Frontal cortex (tissue), 4 donors: ENCODE data around the gene MRPL52. TPM values are rescaled to one million over a fixed set of nuclear protein-coding genes. Genes with fewer than 3 reads are reported as not detected.
"Not testable (repeated sequence)": the region's sequence is repeated elsewhere in the genome, so short reads cannot be mapped to it uniquely, and the experiment has no call there.

Experiments
- DNase-seq, 2 donors: peaks; one replicate each; pipeline ENCODE4 v3.0.0; 2012; ENCODE audit warnings: low spot score in 2 of 2
- FAIRE-seq: peaks from 2 replicates; lab custom pipeline; 2012; peaks lifted over from hg19 to GRCh38; lab: Jason Lieb, UNC
- total RNA-seq: library from RNA; depleted of rRNA; stranded (reverse); fragments of >200 nt; gene quantifications from one replicate; pipeline ENCODE4 v1.2.3, GENCODE V29; 2014
- donor health status: control.
- donor health status: control.
- donor health status: control.

Gene MRPL52
- total RNA-seq, 1 donor from 2014 or later: 13.9 TPM

DNA sequence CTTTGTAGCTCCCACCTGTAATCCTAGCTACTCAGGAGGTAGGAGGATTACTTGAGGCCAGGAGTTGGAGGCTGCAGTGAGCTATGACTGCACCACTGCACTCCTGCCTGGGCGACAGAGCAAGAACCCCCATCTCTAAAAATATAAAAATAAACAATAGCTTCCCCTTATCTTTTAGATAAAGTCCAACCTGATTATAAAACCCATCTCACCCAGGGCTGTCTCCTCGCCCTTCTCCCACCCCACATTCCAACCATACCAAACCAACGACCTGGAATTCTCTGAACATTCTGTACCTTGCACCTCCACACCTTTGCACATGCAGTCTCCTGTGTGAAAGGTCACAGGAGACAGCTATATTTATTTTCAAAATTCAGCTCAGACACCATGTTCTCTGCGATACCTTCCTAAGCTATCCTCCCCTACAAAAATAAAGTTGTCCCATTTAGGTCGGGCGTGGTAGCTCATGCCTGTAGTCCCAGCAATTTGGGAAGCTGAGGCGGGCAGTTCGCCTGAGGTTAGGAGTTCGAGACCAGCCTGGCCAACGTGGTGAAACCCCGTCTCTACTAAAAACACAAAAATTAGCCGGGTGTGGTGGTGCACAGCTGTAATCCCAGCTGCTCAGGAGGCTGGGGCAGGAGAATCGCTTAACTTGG lies 22.1 kb upstream of the MRPL52 start:
- FAIRE-seq (no peak), DNase-seq (no peak)

DNA sequence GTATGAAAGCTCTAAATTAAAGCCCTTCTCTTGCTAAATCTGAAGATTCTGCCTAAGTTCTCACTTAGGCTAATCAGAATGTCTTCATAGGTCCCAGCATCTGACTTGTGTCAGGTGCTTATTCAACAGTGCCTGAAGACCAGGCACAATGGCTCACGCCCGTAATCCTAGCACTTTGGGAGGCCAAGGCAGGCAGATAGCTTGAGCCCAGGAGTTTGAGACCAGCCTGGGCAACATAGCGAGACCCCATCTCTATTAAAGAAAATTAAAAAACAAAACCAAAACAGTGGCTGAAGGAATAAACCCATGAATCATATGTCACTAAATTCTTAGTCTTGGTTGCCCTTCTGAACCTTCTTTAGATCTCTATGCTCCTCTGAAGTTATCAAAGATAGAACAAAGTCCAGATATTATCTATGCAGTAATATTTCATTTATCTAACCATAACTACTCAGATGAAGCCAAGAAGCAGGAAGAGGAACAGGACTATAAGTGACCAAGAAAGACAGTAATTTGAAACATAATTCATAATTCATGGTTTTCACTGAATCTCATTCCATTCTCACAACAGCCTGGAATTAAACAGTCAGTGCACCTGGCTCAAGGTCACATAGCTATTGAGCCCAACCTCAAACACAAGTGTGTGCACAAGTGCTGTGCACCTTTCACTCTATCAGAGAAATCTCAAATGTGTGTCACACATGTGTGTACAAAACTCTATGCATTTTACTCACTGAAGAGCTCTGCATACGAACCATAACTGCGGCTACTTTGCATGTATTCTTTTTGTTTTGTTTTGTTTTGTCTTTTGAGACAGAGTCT lies 21.1 kb upstream of the MRPL52 start:
- FAIRE-seq: no peak

DNA sequence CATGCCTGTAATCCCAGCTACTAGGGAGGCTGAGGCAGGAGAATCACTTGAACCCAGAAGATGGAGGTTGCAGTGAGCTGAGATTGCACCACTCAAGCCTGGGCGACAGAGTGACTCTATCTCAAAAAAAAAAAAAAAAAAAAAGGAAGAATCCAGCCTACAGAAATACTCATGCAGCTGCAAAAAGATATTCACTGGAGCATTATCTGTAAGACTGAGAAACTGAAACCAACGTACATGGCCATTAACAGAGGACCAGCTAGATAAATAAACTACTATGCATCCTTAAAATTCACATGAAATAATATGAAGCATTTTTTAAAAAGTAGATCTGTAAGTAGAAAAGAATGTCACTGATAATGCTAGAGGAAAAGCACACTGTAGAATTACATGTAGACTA lies 18.0 kb upstream of the MRPL52 start:
- no peak for DNase-seq
- FAIRE-seq: no peak

More for the DNA sequence above, 21.1 kb upstream of the MRPL52 start:
- DNase-seq: no peak

DNA sequence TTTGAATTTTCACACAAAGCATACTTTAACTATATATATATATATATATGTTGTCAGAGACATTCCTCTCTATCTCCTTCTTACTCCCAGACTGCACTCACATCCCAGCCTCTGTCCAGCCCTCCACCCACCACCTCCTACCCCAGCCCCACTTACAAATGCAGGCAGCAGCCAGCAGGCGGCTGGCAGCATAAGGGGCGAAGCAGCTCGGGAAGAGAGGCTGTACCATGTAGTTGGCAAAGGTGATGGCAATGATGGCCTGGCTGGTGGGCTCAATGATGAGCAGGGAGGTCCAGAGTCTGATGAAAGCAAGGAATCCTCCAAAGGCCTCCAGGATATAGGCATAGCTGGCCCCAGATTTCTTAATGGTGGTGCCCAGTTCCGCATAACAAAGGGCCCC lies 16.9 kb upstream of the MRPL52 start:
- DNase-seq: no peak

DNA sequence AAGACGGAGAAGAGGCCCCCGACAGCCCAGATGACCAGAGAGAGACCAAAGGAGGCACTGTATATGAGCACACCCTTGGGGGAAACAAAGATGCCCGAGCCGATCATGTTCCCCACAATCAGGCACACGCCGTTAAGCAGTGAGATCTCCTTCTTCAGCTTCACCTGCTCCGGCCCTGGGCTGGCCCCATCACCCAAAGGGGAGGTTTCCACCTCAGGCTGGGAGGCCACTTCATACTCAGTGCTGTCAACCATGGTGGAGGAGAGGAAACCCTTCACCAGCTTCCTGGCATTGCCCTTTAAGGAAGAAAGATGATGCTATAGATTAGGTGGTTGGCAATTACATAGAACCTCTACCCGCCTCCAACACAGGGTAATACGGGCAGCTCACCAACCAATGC lies 16.5 kb upstream of the MRPL52 start:
- no peak for FAIRE-seq
- no peak for DNase-seq

More for the DNA sequence above, 16.9 kb upstream of the MRPL52 start:
- FAIRE-seq: no peak

DNA sequence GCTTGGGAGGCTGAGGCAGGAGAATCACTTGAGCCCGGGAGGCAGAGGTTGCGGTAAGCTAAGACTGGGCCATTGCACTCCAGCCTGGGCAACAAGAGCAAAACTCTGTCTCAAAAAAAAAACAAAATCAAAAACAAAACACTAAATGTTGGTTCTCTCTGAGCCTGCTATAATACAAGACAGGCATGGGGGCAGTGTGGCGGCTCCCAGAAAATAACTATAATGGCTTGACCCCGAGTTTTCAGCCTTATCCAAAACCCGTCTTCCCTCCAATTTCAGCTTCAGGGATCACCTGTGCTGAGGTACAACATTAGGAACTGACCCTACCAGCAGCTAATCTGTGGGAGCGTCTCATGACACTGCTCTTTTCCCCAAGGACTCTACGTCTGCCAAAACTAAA lies 15.3 kb upstream of the MRPL52 start:
- FAIRE-seq (no peak), DNase-seq (no peak)

DNA sequence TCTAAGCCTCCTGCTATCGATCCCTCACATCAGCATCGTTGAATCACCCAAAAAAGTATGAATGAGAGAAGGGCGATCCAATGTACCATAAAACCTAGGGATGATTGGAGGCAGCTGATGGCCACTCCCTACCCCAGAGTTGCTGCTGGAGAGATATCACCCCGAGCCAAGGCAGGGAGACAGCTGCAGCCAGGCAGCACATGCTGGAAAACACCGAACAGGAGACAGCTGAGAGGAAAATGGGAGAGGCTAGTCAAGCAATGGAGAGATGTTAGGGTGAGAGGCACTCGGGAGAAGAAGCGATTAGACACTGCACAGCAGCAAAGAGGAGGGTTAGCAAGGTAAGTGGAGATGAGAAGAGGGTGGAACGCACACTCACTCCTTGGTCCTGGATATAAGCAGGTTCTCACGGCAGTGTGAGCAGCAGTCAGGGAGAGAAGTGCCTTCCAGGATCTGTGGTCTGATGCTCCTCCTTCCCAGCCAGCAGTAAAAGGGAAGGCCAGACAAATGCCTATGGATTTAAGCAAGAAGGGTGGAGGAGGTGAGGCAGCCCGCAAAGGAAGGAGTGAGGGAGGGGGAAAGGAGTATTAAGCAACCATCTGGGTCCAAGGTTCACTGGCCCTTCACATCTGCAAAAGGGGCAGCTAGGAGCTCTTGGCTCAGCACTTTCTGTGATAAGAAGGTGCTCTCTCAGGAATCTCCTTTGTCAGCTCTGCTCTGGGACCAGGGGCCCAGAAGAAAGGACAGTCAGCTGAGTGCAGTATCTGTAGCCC lies 14.6 kb upstream of the MRPL52 start, which contains the start of gene SLC7A7:
TSS of gene SLC7A7 (minus strand) at position 495 of the 773 bp plus-strand sequence. CDS start 2,037 bp downstream, outside the sequence.
- no peak for DNase-seq

DNA sequence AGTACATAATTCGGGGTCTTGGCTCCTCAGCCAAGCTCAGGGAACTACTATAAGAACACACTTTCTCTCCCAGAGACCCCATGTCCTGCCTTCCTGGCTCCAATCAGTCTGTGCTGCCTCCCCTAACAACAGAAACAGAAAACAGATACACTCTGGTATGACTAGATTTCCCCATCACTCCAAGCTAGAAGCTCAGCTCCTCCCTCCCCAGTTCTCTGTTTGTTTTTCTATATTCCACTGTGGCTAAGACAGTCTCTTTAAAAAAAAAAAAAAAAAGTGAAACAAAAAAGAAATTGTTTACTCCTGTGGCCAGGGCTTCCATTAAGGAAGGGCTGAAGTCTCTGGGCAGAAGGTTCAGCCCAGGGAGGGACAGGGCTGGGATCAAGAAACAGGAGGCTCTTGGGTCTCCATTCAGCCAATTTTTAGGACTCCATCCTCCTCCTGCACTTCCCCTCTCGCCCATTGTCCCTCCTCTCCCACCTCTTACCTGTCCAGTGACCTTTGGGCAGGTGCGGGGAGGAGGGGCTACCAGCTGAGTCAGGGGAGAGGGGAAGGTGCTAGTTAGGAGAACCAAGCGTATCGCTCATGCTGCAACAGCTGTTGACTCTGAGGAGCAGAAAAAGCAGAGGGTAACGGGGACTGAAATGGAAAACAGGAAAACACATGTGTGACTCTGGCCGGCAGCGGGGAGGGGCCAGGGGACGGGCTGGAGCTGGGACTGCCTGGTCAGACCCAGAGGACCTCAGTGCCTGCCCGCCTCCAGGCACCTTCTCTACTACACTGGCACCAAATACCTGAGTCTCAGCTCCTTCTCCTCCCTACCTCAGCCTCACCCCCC lies 10.3 kb upstream of the MRPL52 start:
- DNase-seq (no peak), FAIRE-seq (no peak)

More for the DNA sequence above, 14.6 kb upstream of the MRPL52 start, which contains the start of gene SLC7A7:
- no peak for FAIRE-seq

DNA sequence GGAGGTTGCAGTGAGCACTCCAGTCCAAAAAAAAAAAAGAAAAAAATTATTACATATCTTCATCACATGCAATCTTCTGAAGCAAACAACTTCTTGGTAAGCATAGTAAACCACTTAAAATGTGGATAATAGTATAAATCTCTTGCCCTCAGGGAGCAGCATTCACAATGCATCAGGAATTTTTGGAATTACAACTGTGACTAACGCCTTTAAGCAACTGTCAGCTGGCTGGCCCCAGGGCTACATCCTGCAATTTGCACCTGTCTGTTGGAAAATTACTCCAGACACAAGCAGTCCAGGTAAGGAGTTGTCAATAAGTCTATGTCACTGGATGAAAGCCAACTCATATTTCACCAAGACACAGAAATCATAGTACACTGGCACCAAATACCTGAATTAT lies 9.0 kb upstream of the MRPL52 start:
- FAIRE-seq: no peak
- no peak for DNase-seq

DNA sequence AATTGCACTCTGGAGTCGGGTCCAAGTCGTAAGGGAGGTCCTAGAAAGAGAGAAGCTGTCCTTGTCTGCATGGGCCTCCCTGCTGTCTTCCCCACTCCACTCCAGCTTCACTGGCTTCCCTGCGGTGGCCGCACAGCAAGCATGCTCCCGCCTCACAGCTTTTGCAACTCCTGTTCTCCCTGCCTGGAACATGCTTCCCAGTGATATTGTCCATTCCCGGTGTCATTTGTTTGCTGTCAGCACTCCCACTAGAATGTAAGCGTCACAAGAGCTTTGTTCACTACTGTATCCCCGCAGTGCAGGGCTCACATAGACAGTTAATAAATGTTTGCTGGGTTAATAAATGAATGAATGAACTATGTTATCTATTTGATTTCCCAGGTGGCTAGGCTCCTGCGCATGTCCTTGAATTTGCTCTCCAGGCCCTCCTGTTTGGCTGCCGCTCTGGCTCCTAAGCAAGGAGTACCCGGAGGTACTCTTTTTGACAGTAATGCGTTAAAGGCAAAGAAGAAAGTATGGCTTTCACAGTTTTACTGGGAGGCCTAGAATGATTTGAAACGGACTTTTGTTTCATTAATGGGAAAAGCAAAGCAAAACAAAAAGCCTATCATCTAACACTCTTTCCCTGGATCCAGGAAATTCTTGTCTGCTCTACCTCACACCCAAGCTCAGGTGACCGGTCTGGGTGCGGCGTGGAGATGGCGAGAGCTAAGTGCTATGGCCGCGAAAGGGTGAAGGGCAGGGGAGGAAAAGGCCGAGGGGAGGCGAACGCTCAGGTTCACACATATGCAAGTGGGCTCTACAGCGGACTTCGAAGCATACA lies 8.3 kb upstream of the MRPL52 start:
- DNase-seq: no peak

DNA sequence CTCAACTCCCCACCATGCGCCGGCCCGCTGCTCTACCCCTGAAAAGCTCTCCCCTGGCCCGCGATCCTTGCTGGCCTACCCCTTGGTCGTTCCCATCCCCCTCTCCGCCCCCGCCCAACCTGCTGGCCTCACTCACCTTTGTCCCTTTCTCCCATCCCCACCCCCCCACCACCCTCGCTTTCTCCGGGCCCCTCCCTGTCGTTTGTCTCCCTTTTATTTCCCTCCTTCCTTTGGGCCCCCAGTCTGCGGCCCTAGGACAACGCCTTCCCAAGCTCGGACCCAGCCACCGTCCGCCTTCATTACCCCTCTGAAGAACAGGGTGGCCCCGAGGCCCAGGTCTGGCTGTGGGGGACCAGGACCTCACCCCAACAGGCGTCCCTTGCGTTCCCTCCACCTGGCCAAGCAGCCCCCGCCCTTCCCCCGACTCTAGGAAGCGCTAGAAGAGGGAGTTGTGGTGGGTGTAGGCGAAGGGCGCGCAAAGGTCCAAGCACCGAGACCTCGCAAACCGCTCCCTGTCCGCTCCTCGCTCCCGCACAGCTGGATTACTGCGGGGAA lies 7.6 kb upstream of the MRPL52 start:
- DNase-seq (no peak), FAIRE-seq (no peak)

More for the DNA sequence above, 8.3 kb upstream of the MRPL52 start:
- no peak for FAIRE-seq

DNA sequence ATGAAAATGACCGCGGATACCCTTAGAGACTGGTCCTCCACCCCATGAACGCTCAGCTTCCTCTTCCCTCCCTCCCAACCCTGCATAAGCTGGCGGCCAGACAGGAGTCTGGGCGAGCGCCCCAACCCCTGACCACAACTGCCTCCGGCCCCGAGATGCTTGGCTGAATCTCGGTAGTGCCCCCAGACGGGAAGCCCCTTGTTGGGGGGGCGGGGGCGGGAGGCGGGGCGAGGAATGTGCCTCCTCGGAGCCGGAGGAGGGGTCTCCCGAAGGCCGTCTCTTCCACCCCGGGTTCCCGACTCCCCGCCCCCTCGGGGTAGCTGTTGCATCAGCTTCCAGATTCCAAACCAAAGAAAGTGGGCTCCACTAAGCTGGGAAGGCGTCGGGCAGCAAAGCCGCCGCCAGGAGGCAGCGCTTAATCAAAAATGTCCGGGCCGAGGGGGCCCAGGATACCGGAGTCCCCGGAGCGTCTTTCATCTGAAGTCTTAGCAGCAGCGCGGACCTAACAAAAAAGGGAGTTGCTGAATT lies 7.1 kb upstream of the MRPL52 start:
- DNase-seq (peak in 1 of 2 donors; percentile 81), FAIRE-seq (no peak)

DNA sequence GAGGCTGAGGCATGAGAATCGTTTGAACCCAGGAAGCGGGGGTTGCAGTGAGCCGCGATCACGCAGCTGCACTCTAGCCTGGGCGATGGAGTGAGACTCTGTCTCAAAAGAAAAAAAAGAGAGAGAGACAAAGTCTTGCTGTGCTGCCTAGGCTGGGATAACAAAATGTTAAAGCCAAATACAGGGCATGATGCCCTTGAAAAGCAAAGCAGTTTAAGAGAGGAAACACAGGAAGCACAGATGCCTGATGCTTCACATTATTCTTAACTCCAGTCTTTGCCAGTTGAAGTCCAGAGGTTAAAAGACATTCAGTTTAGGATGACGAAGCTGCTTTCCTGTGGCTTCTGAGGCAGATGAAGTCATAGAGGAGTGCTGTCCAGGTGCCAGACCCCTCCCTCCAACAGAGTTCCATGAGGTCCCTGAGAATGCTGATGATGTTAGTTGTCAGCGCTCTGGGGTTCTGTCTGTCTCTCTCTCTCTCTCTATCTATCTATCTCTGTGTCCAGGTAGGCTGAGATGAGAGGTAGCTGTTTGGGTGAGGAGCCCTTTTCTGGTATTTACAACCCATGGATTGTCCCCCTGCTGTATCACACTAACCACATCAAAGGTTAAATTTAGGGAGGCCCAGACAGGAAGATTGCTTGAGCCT lies 4.9 kb upstream of the MRPL52 start:
- DNase-seq: no peak
- FAIRE-seq: no peak

DNA sequence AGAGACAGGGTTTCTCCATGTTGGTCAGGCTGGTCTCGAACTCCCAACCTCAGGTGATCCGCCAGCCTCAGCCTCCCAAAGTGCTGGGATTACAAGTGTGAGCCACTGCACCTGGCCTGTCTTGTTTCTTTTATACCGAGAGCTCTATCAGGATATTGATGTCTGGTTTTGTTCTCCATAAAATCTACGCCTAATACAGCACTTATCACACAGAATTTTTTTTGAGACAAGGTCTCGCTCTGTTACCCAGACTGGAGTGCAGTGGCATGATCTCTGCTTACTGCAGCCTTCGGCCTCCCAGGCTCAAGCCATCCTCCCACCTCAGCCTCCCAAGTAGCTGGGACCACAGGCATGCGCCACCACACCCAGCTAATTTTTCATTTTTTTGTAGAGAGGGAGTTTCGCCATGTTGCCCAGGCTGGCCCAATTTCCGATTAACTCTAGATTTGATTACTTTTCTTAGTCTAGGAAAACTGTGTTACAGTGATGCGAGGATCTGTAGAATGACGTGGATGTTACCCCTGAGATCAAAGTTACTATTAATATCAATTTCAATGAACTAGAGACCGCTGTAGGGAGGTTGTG lies 519 bp upstream of the MRPL52 start:
- not testable (repeated sequence) for FAIRE-seq, DNase-seq

DNA sequence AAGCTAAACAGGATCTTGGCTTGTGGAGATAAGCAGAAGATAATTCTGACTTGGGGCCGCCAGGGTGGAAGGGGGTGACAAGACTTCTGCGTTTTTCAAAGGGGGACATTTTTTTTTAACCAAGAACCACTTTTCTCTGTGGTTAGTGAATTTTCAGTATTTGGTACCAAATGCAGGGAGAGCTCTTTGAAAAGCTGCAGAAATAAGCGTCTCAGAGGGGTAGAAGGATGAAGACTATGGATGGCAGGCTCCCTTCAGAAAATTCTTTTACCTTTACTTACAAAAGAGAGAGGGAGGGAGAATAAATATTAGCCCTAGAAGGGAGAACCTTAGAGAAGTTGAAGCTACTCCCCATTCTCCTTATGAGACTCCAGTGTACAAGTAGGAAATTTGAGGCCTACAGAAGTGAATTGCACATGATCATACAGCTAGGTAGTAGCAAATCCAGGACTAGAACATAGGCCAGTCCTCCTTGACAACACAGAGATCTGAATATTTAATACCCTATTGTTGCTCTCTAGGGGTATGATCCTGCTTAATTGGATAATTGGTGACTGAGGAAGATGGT lies 840 bp downstream of the MRPL52 start:
- FAIRE-seq: no peak
- DNase-seq: no peak

DNA sequence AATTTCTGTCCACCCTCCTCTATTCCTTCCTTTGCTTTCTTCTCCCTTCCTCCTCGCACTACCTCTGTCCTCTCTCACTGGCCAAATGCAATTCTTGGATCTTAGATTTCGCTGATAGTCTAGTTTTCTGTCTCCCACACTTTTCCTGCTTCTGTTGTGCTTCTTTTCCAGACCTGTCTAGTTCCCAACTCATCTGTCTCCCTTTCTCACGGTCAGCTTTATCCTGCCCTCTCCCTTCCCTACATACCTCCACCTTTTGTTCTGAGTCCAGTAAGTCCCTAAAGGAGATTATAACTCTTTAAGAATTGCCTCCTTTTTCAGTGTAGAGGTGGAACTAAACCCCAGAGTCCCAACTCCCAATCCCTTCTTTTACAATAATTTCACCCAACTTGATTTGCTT lies 5.8 kb downstream of the MRPL52 start:
- FAIRE-seq (no peak), DNase-seq (no peak)
